DND-41 (cell line): ENCODE measurements around the gene CNTN5.

ENCODE experiments used
- EZH2 ChIP-seq: IDR thresholded peaks from 3 replicates; pipeline ENCODE4 v1.6.1; 2012; ENCODE audit warnings: borderline replicate concordance, low read depth, mild to moderate bottlenecking, moderate library complexity, low read length, inconsistent platforms; ENCODE audit not compliant: severe bottlenecking
- TF ChIP-seq, protein P1 (sequence below): IDR thresholded peaks from 2 replicates; pipeline ENCODE4 v1.5.1; 2012; ENCODE audit warnings: borderline replicate concordance, low read length, moderate library complexity, mild to moderate bottlenecking; ENCODE audit not compliant: poor library complexity, severe bottlenecking; ENCODE audit errors: extremely low read depth

DNA sequence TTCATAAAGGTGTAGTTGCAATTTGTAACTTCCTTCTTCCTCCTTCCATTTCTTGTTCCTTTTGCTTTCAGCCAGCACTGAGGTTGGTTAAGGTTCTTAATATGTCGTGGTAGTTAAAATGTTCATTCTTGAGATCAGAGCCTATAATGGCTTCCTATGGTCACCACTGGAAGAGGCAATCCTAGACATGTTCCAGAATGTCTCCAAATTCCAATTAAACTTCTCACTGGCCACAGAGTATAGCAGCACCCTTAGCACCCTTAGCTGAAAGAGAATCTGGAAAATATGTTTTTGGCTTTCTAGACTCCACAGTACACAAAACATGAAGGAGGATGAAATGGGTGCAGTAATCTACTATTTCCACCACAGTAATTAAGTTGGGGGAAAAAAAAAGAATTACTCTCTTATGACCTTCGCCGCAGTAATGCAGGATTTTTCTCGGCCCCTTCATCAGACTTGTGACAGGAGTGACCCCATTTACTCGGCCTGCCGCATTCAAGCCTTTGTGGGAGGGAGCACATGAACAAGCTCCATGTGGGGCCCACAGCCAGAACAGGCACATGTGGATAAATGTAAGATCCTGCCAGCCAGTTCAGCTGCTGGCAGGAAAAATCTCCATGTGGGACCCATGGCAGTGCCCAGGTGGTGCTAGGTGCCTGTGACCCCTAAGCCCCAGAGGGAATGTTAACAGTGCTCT, 1317.5 kb downstream of the CNTN5 start:
- TF ChIP-seq, protein P1, sequence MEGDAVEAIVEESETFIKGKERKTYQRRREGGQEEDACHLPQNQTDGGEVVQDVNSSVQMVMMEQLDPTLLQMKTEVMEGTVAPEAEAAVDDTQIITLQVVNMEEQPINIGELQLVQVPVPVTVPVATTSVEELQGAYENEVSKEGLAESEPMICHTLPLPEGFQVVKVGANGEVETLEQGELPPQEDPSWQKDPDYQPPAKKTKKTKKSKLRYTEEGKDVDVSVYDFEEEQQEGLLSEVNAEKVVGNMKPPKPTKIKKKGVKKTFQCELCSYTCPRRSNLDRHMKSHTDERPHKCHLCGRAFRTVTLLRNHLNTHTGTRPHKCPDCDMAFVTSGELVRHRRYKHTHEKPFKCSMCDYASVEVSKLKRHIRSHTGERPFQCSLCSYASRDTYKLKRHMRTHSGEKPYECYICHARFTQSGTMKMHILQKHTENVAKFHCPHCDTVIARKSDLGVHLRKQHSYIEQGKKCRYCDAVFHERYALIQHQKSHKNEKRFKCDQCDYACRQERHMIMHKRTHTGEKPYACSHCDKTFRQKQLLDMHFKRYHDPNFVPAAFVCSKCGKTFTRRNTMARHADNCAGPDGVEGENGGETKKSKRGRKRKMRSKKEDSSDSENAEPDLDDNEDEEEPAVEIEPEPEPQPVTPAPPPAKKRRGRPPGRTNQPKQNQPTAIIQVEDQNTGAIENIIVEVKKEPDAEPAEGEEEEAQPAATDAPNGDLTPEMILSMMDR, result no peak
- TF ChIP-seq EZH2, result no peak
